GM19099 (cell line): Measurements from ENCODE around the gene LEMD3.
A peak's percentile ranks its signal among the peaks of the same experiment; 100 is the strongest.

ENCODE experiments used
- POLR2A ChIP-seq: IDR thresholded peaks from 3 replicates; pipeline ENCODE4 v1.6.1; 2011; ENCODE audit warnings: low read depth; ENCODE audit not compliant: insufficient read length; ENCODE audit errors: extremely low read depth

LEMD3 gene

DNA sequence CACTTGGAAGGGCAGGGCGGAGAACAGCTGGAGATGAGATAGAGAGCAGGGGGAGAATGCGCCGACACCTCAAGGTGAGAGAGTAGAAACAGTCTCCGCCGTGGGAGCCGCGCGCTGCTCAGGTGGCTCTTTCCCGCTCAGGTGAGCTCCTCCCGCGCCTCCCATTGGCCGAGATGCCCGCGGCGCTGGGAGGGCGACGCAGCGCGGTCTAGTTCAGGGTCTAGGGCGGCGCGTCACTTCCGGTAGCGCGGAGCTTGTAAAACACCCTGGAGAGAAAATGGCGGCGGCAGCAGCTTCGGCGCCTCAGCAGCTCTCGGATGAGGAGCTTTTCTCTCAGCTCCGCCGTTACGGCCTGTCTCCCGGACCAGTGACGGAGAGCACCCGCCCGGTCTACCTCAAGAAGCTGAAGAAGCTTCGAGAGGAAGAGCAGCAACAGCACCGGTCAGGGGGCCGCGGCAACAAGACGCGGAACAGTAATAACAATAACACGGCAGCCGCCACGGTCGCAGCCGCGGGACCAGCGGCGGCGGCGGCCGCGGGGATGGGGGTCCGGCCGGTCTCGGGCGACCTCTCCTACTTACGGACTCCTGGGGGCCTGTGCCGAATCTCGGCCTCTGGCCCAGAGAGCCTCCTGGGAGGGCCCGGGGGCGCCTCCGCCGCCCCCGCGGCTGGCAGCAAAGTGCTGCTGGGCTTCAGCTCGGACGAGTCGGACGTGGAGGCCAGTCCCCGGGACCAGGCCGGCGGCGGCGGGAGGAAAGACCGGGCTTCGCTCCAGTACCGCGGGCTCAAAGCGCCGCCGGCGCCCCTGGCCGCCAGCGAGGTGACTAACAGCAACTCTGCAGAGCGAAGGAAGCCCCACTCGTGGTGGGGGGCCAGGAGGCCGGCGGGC lies at the start of gene LEMD3:
Gene LEMD3 (plus strand): TSS at position 264 of the 889 bp plus-strand sequence. CDS start 14 bp downstream, at position 278.
- peak; percentile 96 for TF ChIP-seq POLR2A

DNA sequence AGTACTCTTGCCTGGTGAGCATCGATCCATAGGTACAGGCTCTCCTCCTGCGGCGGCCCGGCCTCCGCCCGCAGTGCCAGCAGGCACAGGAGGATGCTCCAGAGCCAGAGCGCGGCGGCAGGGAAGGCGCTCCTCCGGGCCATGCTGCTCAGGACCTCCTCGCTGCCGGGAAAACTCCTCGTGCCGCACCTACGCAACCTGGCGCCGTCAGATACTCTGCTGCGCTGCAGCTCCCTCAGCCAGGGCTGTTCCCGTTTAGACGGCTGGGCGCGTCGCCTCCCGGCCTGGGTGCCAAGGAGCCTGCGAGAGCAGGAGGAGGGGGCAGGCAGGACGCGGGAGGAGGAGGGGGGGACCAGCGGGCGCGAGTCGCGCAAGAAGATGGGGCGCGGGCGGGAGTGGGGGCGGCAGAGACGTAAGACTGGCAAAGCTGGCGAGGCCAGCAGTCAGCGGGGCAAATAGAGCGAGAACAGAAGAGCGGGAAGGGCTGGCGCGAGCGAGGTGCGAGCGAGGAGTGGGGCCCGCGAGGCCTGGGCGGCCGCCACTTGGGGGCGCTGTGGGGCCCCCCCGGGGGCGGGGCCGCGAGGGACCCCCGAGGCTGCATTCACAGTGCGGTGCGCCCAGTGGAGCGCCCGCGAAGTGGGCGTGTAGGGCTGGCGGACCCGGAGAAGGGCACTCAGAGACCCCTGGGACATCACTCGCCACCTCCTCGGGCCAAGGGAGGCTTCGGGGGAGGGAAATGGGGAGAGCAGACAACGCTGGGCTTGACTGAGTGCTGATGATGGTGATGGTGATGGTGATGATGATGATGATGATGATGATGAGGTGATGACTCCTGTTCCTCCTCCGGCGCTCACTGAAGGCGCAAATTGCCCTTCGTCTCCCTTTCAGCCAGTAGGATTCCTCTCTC lies 48.1 kb upstream of the LEMD3 start, which contains the start of gene WIF1:
Gene WIF1 (minus strand): TSS at position 257 of the 907 bp plus-strand sequence. CDS start 114 bp downstream, at position 143.
- TF ChIP-seq POLR2A = no peak

DNA sequence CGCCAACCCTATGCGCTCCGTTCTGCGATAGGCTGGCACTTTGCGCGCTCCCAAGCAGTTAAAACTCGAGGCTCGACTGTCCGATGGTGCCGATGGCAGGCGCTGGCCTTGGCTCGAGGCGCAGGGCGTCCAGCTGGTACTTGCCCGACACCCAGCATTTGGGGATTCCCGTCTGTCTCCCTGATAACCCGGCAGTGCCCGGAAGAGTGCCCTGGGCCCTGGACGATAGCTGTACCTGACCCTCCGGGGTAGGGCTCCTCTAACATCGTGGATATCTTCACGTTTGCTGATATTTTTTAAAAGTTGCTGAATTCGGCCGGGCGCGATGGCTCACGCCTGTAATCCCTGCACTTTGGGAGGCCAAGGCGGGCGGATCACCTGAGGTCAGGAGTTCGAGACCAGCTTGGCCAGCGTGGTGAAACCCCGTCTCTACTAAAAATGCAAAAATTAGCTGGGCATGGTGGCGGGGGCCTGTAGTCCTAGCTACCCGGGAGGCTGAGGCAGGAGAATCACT lies 47.4 kb upstream of the LEMD3 start:
- no peak for TF ChIP-seq POLR2A

DNA sequence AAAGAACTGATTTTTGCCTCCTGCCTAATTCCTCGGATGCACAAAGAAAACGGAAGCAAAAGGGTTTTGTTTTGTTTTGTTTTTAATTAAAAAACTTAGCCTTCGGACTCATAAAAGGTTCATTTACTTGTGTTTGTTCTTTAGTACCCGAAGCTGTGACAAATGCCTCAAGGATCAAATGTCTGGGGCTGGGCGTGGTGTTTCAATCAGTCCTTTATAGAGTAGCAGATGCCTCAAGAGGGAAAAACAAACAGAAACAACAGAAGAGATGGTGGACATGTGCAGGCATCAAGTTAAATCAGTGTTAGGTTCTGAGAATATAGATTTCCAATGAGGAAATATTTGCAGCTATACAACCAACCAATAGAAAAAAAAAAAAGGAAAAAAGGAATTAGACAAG lies 46.7 kb upstream of the LEMD3 start:
- TF ChIP-seq POLR2A = no peak

DNA sequence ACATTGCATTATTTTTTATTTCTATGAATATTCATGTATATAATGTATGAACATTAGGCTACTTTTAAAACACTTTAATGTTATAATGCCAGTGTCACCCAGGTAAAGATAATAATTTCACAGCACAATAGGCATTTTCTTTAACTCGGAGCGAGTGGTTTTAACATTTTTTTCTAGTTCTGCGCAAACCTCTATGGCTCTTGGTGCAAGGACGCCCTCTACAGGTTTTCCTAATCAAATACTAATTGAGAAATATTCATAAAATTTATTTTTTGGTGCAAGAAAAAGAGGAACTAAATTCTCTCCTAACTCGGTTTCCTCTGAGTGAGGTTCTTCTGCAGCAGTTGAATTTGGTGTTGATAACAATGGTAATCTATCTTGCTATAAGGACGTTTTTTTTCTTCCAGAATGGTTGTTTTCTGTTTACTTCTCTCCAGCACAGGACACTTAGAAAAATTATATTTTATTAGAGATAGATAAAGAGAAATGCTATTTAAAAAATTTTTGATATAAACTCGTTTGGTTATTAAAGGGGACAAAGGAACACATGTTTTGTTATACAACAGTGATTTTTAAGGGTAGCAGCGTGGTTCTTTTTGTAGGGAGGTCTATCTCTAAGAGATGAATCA lies 45.8 kb upstream of the LEMD3 start:
- no peak for TF ChIP-seq POLR2A

DNA sequence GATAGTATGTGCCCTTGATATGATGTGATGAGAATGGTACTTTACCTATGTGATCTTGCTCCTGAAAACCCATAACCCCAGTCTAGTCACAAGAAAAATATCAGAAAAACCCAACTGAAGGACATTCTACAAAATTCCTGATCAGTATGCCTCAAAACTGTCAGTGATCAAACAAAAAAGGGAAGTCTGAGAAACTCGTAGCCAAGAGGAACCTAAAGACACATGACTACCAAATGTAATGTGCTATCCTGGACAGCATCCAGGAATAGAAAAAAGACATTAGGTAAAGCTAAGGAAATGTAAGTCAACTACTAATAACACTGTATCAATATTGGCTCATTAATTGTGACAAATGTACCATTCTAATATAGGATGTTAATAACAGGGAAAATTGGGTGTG lies 44.1 kb upstream of the LEMD3 start:
- no peak for TF ChIP-seq POLR2A

DNA sequence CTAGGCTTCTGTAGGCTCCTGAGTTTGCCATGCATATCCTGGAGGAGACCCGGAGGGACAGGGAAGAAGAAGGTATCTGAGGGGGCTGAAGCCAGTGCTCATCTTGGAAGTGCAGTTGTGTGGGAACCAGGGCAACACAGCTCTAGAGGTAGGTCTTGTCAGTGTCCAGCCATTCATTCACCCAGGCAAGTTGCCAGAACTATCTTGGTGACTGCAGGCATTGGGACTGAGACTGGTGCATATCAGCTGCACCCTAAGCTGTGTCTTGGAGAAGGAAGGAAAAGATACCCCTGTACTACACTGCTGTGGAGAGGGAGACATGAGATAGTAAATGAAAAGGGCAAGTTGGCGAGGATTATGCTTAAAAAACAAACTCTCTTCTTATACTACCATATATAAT lies 43.4 kb upstream of the LEMD3 start:
- TF ChIP-seq POLR2A = no peak

DNA sequence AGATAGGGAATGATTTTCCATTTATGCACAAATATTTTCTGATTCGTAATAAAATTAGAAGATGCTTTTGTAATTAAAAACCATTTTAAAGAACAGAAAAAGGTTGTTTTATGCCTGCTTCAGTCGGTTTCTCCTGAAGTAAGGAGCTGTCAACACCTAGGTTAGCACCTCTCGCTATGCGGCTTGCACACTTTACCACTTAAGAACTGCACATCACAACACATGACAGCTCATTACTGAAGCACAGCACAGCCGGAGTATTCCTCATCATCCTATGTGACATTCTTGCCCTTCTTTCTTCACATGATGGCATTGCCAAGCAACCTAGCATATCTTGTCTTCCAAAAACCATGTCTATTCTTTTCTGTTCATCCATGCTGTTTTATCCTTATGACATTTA lies 42.9 kb upstream of the LEMD3 start:
- TF ChIP-seq POLR2A = no peak

DNA sequence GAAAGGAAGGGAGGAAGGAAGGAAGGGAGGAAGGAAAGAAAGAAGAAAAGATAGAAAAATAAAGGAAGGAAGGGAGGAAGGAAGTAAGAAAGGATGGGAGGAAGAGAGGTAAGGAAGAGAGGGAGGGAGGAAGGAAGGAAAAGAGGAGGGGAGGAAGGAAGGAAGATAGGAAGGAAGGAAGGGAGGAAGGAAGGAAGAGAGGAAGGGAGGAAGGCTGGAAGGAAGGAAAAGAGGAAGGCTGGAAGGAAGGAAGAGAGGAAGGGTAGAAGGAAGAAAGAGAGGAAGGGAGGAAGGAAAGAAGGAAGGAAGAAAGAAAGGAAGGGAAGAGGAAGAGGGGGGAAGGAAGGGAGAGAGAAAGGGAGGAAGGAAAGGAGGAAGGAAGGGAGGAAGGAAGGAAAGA lies 35.5 kb upstream of the LEMD3 start:
- TF ChIP-seq POLR2A = no peak

DNA sequence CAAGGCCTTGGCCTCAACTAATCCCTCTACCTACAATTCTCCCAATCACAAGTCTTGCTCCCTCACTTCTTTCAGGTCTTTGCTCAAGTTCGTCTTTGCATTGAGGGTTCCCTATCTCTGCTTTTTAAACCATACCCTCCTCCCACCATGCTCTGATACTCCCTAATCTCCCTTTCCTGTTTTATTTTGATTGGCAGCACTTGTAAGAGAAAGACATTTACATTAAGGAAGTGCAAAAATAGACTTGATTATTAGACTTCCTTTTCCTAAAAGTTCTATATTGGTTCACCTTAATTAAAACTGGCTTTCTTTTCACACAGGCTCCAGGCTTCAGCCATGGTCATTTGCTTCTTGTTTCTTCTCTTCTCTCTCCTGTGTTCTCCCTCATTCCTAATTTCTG lies 30.0 kb upstream of the LEMD3 start:
- TF ChIP-seq POLR2A = no peak

DNA sequence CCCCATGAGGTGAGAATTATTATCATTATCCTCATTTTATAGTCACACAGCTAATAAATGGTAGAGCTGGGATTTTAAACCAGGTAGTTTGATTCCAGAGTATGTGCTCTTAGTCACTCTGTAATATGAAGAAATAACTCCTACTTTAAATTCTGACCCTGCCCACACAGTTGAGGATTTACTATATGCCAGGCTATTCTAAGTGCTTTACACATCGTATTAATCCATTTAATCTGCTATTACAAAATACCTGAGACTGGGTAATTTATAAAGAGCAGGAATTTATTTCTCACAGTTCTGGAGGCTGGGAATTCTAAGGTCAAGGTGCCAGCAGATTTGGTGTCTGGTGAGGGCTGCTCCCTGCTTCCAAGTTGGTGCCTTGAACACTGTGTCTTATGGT lies 28.6 kb upstream of the LEMD3 start:
- no peak for TF ChIP-seq POLR2A

DNA sequence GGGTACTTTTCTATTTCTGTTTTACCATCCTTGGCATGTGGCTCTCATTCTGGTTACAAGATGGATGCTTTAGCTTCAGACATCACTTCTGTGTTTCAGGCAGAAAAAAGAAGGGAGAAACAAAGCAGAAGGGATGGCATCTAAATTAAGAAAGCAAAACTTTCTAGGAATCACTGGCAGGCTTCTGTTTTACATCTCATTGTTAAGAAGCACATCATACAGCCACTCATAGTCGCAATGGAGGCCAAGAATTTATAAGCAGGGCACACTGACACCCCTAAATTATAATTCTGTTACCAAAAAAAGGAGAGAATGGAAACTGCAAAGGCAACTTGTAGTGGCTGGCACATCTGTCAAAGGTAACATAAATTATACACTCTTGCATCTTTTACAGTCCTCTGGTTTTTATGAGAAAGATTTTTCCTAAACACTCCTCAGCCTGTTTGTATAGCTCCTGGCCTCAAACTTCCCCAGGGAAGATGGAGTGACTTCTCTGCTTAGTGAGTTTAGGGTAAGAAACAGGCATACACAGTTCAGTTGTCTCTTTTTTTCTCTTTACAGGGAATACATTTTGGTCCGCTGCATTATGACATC lies 22.0 kb upstream of the LEMD3 start:
- no peak for TF ChIP-seq POLR2A

DNA sequence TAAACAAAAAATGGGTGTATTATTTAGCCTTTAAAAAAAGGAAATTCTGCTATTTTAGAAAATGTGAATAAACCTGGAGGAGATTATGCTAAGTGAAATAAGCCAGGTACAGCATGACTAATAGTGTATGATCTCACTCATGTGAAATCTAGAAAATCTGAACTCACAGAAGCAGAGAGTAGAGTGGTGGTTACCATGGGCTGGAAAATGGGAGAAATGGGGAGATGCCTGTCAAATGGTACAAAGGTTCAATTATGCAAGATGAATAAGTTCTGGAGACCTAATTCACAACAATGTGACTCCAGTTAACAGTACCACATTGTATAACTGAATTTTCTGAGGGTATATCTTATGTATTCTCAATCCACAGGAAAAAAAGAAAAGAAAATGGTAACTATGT lies 17.4 kb upstream of the LEMD3 start:
- no peak for TF ChIP-seq POLR2A

DNA sequence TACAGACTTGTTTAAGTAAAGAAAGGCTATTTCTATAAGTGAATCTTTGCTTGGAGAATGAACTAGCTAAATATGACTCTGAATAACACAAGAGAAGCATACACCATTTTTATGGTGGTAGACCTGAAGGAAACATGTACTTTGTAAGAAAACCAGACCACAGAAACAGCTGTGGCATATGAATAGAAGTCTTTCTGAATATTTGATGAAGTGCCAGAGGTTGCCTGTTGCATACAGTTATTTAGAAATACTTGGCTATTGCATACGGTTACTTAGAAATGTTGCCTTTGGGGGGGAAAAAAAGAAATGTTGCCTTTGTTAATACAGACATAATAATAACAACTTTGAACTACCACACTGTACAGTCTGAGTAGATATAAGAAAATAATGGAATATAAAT lies 16.8 kb upstream of the LEMD3 start:
- no peak for TF ChIP-seq POLR2A
